ENCODE measurements around the gene CP. TPM values are rescaled to one million over a fixed set of nuclear protein-coding genes. Genes with fewer than 3 reads are reported as not detected.
A peak's percentile ranks its signal among the peaks of the same experiment; 100 is the strongest.

CP gene
- total RNA-seq, 3 donors from 2014 or later (not counting 1 experiment from before 2014, with no cell fraction given), result not detected

DNA sequence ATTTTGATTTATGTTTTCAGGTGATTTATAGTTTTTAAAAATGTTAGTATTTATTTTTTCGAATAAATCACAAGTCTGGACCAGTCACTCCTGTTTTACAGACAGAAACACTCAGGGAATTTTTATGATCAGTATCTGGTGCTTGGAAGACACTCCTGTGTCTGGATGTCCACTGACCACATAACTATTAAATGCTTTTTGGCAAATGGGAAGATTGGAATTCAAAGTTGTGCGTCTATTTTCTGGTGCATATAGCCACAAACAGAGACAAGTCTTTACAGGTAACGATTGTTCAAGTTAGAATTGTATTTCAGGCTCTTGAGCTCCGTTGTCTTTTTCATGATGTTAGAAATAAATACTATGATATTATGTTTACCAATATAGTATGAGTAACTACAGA lies 12.2 kb downstream of the CP start:
- 89% methylated on average over 2 of the region's 4 CpGs for WGBS (ENCODE audit: insufficient coverage)
- H3K27me3 ChIP-seq (ENCODE audit: control insufficient read depth, insufficient read depth, low read length), result no peaks in the 10 kb centered on the region

DNA sequence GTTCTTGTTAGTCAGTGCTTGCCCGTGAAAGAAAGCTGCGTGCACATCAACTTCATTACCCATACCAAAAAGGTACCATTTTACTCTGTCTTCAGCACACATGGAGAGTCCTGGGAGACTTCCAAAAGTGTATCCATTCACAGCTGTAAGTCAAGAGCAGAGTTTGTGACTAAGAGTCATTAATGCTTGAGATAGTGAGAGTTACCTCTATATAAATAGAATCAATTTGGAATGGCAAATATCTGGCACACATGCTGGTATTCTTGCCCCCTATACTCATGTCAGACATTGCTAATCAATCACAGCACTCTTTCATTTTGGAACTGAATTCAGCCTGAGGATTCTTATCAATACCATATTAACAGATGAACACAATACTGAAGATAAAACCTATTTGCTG lies 14.2 kb downstream of the CP start:
- Histone ChIP-seq H3K27ac (ENCODE audit: low read length) (no peak overlapping the region), H3K4me3 (ENCODE audit: low read length) (no peak overlapping the region), H3K36me3 (ENCODE audit: control insufficient read depth, insufficient read depth, low read length) (no peaks in the 10 kb centered on the region), H3K27me3 (ENCODE audit: control insufficient read depth, insufficient read depth, low read length) (no peaks in the 10 kb centered on the region), H3K9me3 (ENCODE audit: control insufficient read depth, insufficient read depth, low read length) (no peaks in the 10 kb centered on the region), H3K4me1 (ENCODE audit: control insufficient read depth, insufficient read depth, low read length) (no peaks in the 10 kb centered on the region)
- ATAC-seq (no peak), DNase-seq (no peak)
- no peaks in the 10 kb centered on the region for H3K9me3 Mint-ChIP-seq
- intact Hi-C loops (cut with micrococcal nuclease), result no loop called here
- H3K4me3 Mint-ChIP-seq, result no peak overlapping the region
- H3K27me3 Mint-ChIP-seq (ENCODE audit: low read depth in 2 of 2), result peaks cover 11 to 20% of the 10 kb centered on the region in 2 donors
- no peaks in the 10 kb centered on the region for H3K4me1 Mint-ChIP-seq
- WGBS (ENCODE audit: insufficient coverage), result 93% methylated on average over 2 of the region's 2 CpGs
- no peak overlapping the region for H3K27ac Mint-ChIP-seq
- no peaks in the 10 kb centered on the region for H3K36me3 Mint-ChIP-seq
- TF ChIP-seq CTCF (IDR thresholded peaks at IDR 0.05), result no peak

More for the DNA sequence above, 12.2 kb downstream of the CP start:
- Mint-ChIP-seq H3K27ac (no peak overlapping the region), H3K4me3 (no peak overlapping the region), H3K4me1 (no peaks in the 10 kb centered on the region), H3K27me3 (ENCODE audit: low read depth in 2 of 2) (peaks cover 7 to 20% of the 10 kb centered on the region in 2 donors), H3K36me3 (no peaks in the 10 kb centered on the region), H3K9me3 (no peaks in the 10 kb centered on the region)
- no peaks in the 10 kb centered on the region for H3K9me3 ChIP-seq (ENCODE audit: control insufficient read depth, insufficient read depth, low read length)
- no peak for TF ChIP-seq CTCF (IDR thresholded peaks at IDR 0.05)
- DNase-seq (no peak), ATAC-seq (no peak)
- no peak overlapping the region for H3K4me3 ChIP-seq (ENCODE audit: low read length)
- intact Hi-C loops (cut with micrococcal nuclease), result no loop called here
- H3K4me1 ChIP-seq (ENCODE audit: control insufficient read depth, insufficient read depth, low read length), result no peaks in the 10 kb centered on the region
- H3K27ac ChIP-seq (ENCODE audit: low read length), result no peak overlapping the region
- no peaks in the 10 kb centered on the region for H3K36me3 ChIP-seq (ENCODE audit: control insufficient read depth, insufficient read depth, low read length)

DNA sequence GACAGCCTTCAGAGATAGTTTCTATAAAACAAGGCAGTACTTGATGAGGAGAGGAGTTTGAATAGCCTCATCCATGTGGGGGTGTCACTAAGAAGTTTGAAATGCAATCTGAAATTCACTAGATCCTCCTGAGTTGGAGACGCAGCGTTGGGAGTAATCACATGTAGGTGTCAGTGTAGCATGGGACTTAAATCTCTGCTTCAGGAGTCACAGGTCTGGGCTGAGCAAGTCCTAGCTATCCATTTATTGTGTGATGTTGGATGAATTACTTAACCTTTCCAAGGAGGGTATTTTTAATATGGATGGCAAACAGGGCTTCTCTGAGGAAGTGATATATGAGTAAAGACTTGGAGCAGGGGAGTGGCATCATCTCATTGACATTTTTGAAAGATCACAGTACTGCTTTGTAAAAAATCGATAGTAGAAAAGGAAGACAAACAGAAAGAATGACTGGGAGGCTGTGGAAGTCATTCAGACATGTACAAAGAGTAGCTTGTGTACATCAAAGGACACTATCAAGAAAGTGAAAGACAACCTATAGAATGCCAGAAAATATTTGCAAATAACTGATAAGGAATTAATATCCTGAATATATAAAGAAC lies 17.1 kb downstream of the CP start:
- H3K27me3 ChIP-seq (ENCODE audit: control insufficient read depth, insufficient read depth, low read length), result peaks cover 2% of the 10 kb centered on the region
- no peaks in the 10 kb centered on the region for H3K4me1 ChIP-seq (ENCODE audit: control insufficient read depth, insufficient read depth, low read length)
- H3K9me3 Mint-ChIP-seq, result no peaks in the 10 kb centered on the region
- no peak overlapping the region for H3K27ac Mint-ChIP-seq
- peaks cover 7 to 13% of the 10 kb centered on the region in 2 donors for H3K27me3 Mint-ChIP-seq (ENCODE audit: low read depth in 2 of 2)
- no peak for ATAC-seq
- no peak overlapping the region for H3K27ac ChIP-seq (ENCODE audit: low read length)
- no peaks in the 10 kb centered on the region for H3K36me3 ChIP-seq (ENCODE audit: control insufficient read depth, insufficient read depth, low read length)
- no peaks in the 10 kb centered on the region for H3K4me1 Mint-ChIP-seq
- H3K36me3 Mint-ChIP-seq, result no peaks in the 10 kb centered on the region
- intact Hi-C loops (cut with micrococcal nuclease), result no loop called here
- no peak overlapping the region for H3K4me3 Mint-ChIP-seq
- no peak for TF ChIP-seq CTCF (IDR thresholded peaks at IDR 0.05)
- WGBS (ENCODE audit: insufficient coverage), result 88% methylated on average over 3 of the region's 3 CpGs
- DNase-seq, result no peak
- H3K9me3 ChIP-seq (ENCODE audit: control insufficient read depth, insufficient read depth, low read length), result no peaks in the 10 kb centered on the region
- H3K4me3 ChIP-seq (ENCODE audit: low read length), result no peak overlapping the region

DNA sequence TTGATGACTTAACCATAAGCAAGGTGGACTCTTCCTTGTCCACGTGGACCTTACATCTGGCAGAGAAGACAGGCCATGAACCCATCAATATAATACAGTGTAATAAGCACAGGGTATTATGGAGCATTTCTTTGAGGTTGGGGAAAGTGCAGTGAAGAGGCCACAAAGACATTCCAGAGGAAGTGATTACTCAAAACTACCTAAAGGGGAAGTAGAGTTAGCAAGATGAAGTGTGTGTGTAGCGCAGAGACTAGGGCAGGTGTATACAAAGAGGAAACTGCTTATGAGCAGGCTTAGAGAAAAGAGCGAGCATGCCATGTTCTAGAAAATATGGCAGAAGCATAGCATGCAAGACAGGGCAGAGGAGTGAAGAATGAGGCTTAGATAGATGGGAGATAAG lies 17.9 kb downstream of the CP start:
- Mint-ChIP-seq H3K27me3 (ENCODE audit: low read depth in 2 of 2) (peaks cover 7 to 13% of the 10 kb centered on the region in 2 donors), H3K9me3 (no peaks in the 10 kb centered on the region), H3K27ac (no peak overlapping the region), H3K36me3 (no peaks in the 10 kb centered on the region), H3K4me3 (no peak overlapping the region), H3K4me1 (no peaks in the 10 kb centered on the region)
- ATAC-seq, result peak in 2 of 3 donors; percentile 22 to 69
- peaks cover 4% of the 10 kb centered on the region for H3K27me3 ChIP-seq (ENCODE audit: control insufficient read depth, insufficient read depth, low read length)
- no peaks in the 10 kb centered on the region for H3K9me3 ChIP-seq (ENCODE audit: control insufficient read depth, insufficient read depth, low read length)
- no peaks in the 10 kb centered on the region for H3K36me3 ChIP-seq (ENCODE audit: control insufficient read depth, insufficient read depth, low read length)
- H3K27ac ChIP-seq (ENCODE audit: low read length), result no peak overlapping the region
- H3K4me1 ChIP-seq (ENCODE audit: control insufficient read depth, insufficient read depth, low read length), result no peaks in the 10 kb centered on the region
- TF ChIP-seq CTCF (IDR thresholded peaks at IDR 0.05), result no peak
- 29% methylated on average over 2 of the region's 3 CpGs for WGBS (ENCODE audit: insufficient coverage)
- DNase-seq, result no peak
- intact Hi-C loops (cut with micrococcal nuclease), result no loop called here
- no peak overlapping the region for H3K4me3 ChIP-seq (ENCODE audit: low read length)

All from natural killer cell (primary cell).